Measurements from ENCODE around the gene LPO.

LPO gene

DNA sequence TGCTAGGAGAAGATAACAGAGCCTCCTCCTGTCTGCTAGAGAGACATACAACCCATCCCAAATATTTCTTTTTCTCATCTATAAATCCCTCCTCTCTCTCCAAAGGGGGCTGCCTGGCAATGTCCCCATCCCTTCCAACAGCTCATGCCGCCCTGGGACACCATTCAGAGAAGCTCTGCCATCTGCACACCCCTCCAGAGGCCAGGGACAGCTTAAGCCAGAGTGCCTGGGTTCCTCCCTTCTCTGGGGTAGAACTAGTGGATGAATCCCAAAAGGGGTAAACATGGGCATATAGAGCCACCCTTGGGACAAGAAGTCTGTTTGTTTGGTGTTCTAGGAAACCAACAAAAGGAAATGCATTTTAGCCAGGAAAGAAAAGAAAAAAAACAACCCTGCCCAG is 2.6 kb upstream of the LPO start:
- DNase-seq (ENCODE audit: low read depth), result no peak
- H3K4me3 ChIP-seq (ENCODE audit: low read depth, low read length), result no peak overlapping the region
- TF ChIP-seq, protein P1, sequence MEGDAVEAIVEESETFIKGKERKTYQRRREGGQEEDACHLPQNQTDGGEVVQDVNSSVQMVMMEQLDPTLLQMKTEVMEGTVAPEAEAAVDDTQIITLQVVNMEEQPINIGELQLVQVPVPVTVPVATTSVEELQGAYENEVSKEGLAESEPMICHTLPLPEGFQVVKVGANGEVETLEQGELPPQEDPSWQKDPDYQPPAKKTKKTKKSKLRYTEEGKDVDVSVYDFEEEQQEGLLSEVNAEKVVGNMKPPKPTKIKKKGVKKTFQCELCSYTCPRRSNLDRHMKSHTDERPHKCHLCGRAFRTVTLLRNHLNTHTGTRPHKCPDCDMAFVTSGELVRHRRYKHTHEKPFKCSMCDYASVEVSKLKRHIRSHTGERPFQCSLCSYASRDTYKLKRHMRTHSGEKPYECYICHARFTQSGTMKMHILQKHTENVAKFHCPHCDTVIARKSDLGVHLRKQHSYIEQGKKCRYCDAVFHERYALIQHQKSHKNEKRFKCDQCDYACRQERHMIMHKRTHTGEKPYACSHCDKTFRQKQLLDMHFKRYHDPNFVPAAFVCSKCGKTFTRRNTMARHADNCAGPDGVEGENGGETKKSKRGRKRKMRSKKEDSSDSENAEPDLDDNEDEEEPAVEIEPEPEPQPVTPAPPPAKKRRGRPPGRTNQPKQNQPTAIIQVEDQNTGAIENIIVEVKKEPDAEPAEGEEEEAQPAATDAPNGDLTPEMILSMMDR (IDR thresholded peaks at IDR 0.05; ENCODE audit: control insufficient read depth, extremely low read depth, insufficient read depth), result no peak

- DNase-seq (ENCODE audit: low read depth), result no peak
- TF ChIP-seq, protein P1 (IDR thresholded peaks at IDR 0.05; ENCODE audit: control insufficient read depth, extremely low read depth, insufficient read depth), result no peak
- H3K4me3 ChIP-seq (ENCODE audit: low read depth, low read length), result no peak overlapping the region
Observed at GRCh38 chr17:58236394-58236793, 2.0 kb upstream of the LPO start.

DNA sequence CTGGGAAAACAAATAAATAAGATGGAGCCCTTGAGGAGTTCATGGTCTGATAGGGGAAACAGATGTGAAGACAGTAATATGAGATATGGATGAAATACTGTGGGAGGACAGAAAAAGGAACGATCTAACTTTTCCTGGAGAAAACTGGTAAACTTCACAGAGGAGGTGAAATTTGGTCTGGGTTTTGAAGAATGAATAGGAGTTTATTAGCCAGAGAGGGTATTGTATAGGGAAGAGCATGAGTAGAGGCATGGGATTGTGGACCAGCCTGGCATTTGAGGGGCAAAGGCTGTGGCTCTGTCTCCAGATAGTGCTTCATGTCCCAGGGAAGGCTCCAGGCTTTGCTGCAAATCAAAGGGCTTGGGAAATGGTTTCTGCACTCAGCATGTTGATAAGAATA is 1.6 kb downstream of the LPO start:
- TF ChIP-seq, protein P1 (IDR thresholded peaks at IDR 0.05; ENCODE audit: control insufficient read depth, extremely low read depth, insufficient read depth), result no peak
- no peak for DNase-seq (ENCODE audit: low read depth)
- H3K4me3 ChIP-seq (ENCODE audit: low read depth, low read length), result no peak overlapping the region

GRCh38 chr17:58242171-58242784 is 3.9 kb downstream of the LPO start:
- no peak overlapping the region for H3K4me3 ChIP-seq (ENCODE audit: low read depth, low read length)
- no peak for DNase-seq (ENCODE audit: low read depth)
- TF ChIP-seq, protein P1 (IDR thresholded peaks at IDR 0.05; ENCODE audit: control insufficient read depth, extremely low read depth, insufficient read depth), result no peak

DNA sequence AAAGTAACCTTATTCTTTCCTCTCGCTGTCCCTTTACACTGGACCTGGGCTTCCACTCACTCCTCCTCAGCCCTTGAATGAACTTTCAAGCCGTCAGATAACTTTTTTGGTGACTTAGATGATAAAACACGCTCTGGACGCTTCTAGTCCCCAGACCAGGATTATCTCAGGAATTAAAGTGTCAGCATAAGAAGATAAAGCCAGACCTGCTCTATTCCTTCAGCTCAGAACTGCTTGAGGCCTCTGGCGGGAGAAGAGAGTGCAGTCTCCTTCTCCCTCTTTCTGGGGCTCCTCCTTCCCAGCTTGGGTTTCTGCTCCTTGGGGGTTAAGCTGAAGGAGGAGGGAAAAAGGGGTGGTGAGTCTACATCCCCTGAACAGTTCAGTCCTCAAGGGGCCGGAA is 6.6 kb downstream of the LPO start:
- DNase-seq (ENCODE audit: low read depth), result no peak
- H3K4me3 ChIP-seq (ENCODE audit: low read depth, low read length), result no peak overlapping the region
- TF ChIP-seq, protein P1 (IDR thresholded peaks at IDR 0.05; ENCODE audit: control insufficient read depth, extremely low read depth, insufficient read depth), result no peak

GRCh38 chr17:58245428-58246103 is 7.2 kb downstream of the LPO start:
- no peak overlapping the region for H3K4me3 ChIP-seq (ENCODE audit: low read depth, low read length)
- DNase-seq (ENCODE audit: low read depth), result no peak
- TF ChIP-seq, protein P1 (IDR thresholded peaks at IDR 0.05; ENCODE audit: control insufficient read depth, extremely low read depth, insufficient read depth), result no peak
